Stomach (tissue), 9 donors: ENCODE data around the gene EBF3. TPM values are rescaled to one million over a fixed set of nuclear protein-coding genes. Genes with fewer than 3 reads are reported as not detected.

Experiments
- DNase-seq, 2 donors: peaks; one replicate each; pipeline versions ENCODE4 v3.0.0 to v3.0.0-alpha.2; 2013 to 2019
- H3K27ac ChIP-seq, 5 donors: fragments of 200-600 bp in 4 of 5; sonication (generic) in 4 of 5; one replicate each; pipeline ENCODE4 v1.5.1; 2013 to 2019; ENCODE audit warnings: mild to moderate bottlenecking in 1 of 5, moderate library complexity in 1 of 5
- H3K27me3 ChIP-seq, 3 donors: fragments of 200-600 bp; sonication (generic); one replicate each; pipeline ENCODE4 v1.5.1; 2017 to 2019; ENCODE audit warnings: mixed run types in 1 of 3
- H3K36me3 ChIP-seq, 4 donors: fragments of 200-600 bp; sonication (generic); 1 replicate in 3 of 4; 2 replicates in 1 of 4; pipeline ENCODE4 v1.5.1; 2016 to 2019
- H3K4me1 ChIP-seq, 4 donors: fragments of 200-600 bp; sonication (generic); one replicate each; pipeline ENCODE4 v1.5.1; 2016 to 2019
- H3K4me3 ChIP-seq, 4 donors: fragments of 200-600 bp; sonication (generic) in 3 of 4; one replicate each; pipeline ENCODE4 v1.5.1; 2016 to 2019; ENCODE audit warnings: mild to moderate bottlenecking in 1 of 4
- H3K9me3 ChIP-seq, 4 donors: fragments of 200-600 bp; sonication (generic); one replicate each; pipeline ENCODE4 v1.5.1; 2016 to 2019
- EP300 ChIP-seq: sonication (generic); formaldehyde crosslinking; IDR thresholded peaks from one replicate; pipeline ENCODE4 v1.6.1; 2017; ENCODE audit warnings: antibody characterized with exemption
- POLR2A ChIP-seq, 4 donors: fragments of 450-650 bp; IDR thresholded peaks; one replicate each; pipeline ENCODE4 v1.6.1; 2016; ENCODE audit warnings: antibody characterized with exemption in 4 of 4, control low read depth in 2 of 4, mild to moderate bottlenecking in 1 of 4, moderate library complexity in 1 of 4
- POLR2AphosphoS5 ChIP-seq, 3 donors: sonication (generic); formaldehyde crosslinking; IDR thresholded peaks; one replicate each; pipeline ENCODE4 v1.6.1; 2016; ENCODE audit warnings: antibody characterized with exemption in 3 of 3
- WGBS, 5 donors: extraction: QIAGEN DNeasy Blood & Tissue Kit in 3 of 5; methylation state at CpG; one replicate each; pipeline versions ENCODE4 v1.1.5 to v1.1.7; 2013 to 2018; 5-methylcytosine and 5-hydroxymethylcytosine counted together
- intact Hi-C: fragments of 100-400 bp; cut with DNase I; formaldehyde crosslinking; loops from one replicate; pipeline ENCODE4 v1.15.1; 2023; ENCODE audit warnings: low total_unique reads
- polyA plus RNA-seq, 3 donors: library from polyadenylated mRNA; stranded (reverse); fragments of 200-250 nt; gene quantifications; one replicate each; pipeline ENCODE4 v1.2.3, GENCODE V29; 2013
- total RNA-seq, 5 donors: library from RNA; depleted of rRNA; stranded (reverse); fragments of >200 nt; gene quantifications; one replicate each; pipeline versions ENCODE4 v1.1.0 to v1.2.3, GENCODE V29; 2014 to 2016
- TF ChIP-seq, protein P1 (sequence below), 7 experiments: fragments of 450-650 bp in 4 of 7; fragments of 200-600 bp in 3 of 7; sonication (generic) in 3 of 7; IDR thresholded peaks; one replicate each; pipeline ENCODE4 v1.5.1; 2016 to 2019; ENCODE audit warnings: antibody characterized with exemption in 7 of 7, control low read depth in 2 of 7, mild to moderate bottlenecking in 1 of 7
- donor health status: healthy with polysubstance abuse.
- donor health status: Bipolar disorder and iron deficiency.
- donor health status: healthy.

The EBF3 gene
- total and polyA plus RNA-seq, 8 donors, result 0.19 to 7.3 (median 0.58) TPM; not detected in 3

DNA sequence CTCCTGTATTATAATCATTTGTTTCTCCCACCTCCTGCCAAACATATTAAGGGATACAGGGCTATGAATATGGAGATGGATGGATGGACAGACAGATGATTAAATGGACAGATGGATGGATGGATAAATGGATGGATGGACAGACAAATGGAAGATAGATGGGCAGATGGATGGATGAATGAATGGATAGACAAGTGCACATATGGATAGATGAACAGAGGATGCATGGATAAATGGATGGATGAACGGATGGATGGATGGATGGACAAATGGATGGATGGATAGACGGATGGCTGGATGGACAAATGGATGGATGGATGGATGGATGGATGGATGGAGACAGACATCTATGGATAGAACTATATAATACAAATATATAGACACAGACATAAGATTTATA, 59.8 kb downstream of the EBF3 start:
- TF ChIP-seq POLR2AphosphoS5 (IDR thresholded peaks at IDR 0.05) (no peak), EP300 (no peak), POLR2A (IDR thresholded peaks at IDR 0.05) (no peak)
- TF ChIP-seq, protein P1, sequence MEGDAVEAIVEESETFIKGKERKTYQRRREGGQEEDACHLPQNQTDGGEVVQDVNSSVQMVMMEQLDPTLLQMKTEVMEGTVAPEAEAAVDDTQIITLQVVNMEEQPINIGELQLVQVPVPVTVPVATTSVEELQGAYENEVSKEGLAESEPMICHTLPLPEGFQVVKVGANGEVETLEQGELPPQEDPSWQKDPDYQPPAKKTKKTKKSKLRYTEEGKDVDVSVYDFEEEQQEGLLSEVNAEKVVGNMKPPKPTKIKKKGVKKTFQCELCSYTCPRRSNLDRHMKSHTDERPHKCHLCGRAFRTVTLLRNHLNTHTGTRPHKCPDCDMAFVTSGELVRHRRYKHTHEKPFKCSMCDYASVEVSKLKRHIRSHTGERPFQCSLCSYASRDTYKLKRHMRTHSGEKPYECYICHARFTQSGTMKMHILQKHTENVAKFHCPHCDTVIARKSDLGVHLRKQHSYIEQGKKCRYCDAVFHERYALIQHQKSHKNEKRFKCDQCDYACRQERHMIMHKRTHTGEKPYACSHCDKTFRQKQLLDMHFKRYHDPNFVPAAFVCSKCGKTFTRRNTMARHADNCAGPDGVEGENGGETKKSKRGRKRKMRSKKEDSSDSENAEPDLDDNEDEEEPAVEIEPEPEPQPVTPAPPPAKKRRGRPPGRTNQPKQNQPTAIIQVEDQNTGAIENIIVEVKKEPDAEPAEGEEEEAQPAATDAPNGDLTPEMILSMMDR (IDR thresholded peaks at IDR 0.05), result no peak
- 78 to 88% (median 84%) methylated on average over 2 of the region's 2 CpGs for WGBS, 5 donors

DNA sequence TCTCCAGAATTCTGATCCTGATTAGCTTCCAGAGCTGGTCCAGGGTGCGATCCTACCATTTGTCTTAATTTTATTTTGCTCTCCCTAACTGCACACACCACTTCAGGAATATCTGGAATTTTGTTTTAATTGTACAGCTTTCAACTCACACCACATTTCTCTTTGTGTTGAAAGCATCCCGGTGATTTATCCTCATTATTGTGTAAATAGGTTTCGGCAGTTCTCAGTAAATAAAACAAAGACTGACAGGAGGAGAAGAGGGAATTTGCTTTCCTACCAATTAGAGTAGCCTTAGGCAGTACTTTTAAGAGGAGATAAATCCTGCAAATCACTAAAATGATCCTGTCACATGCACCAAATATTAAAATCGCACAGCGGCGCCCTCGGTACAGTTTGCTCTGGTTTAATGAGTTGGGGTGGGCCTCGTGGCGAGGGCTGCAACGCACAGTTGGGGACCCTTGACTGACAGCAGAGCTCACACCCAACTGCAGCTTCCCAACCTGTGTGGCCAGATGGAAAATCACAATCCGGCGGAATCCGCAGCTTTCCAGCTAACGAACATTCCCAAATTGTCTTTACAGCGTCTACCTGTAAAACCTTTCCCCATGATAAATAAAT, 62.6 kb downstream of the EBF3 start:
- DNase-seq, result no peak
- intact Hi-C loops, result no loop called here
- no peak overlapping the region for H3K27ac ChIP-seq
- WGBS, 5 donors, result 54 to 64% (median 54%) methylated on average over 15 of the region's 15 CpGs
- H3K4me1 ChIP-seq, result peaks cover 0 to 5% (median 0%) of the 10 kb centered on the region in 4 donors
- no peaks in the 10 kb centered on the region for H3K9me3 ChIP-seq
- TF ChIP-seq POLR2AphosphoS5 (IDR thresholded peaks at IDR 0.05) (no peak), POLR2A (IDR thresholded peaks at IDR 0.05) (no peak), EP300 (no peak)
- TF ChIP-seq, protein P1 (IDR thresholded peaks at IDR 0.05), result no peak
- H3K4me3 ChIP-seq, result no peak overlapping the region
- no peaks in the 10 kb centered on the region for H3K36me3 ChIP-seq
- peaks cover 0 to 64% (median 35%) of the 10 kb centered on the region in 3 donors for H3K27me3 ChIP-seq

More for the DNA sequence above, 59.8 kb downstream of the EBF3 start:
- intact Hi-C loops, result no loop called here
- Histone ChIP-seq H3K9me3 (no peaks in the 10 kb centered on the region), H3K4me3 (no peak overlapping the region), H3K4me1 (no peaks in the 10 kb centered on the region), H3K27me3 (peaks cover 0 to 37% (median 21%) of the 10 kb centered on the region in 3 donors), H3K36me3 (no peaks in the 10 kb centered on the region), H3K27ac (no peak overlapping the region)
- DNase-seq, result no peak

DNA sequence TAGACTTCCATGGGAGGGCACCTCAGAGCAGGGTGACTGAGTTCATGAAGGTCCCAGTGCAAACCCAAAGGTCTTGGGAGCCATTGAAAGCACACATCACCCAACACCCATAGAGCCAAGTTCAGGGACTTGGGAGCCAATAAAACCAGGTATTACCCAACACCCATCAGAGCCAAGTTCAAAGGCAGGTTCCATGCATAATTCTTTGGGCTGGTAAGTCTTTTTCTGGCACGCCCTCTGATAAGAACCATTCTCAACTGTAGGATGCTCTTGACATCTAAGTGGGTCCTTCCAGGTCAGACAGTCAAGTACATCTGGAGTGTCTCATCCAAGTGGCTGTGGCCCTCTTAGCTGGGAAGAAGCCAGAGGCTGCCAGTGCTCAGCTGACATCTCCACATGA, 63.2 kb downstream of the EBF3 start:
- no peak for DNase-seq
- no peak for TF ChIP-seq EP300
- no peak for TF ChIP-seq POLR2A (IDR thresholded peaks at IDR 0.05)
- 70 to 100% (median 79%) methylated on average over 1 of the region's 1 CpG for WGBS, 5 donors

DNA sequence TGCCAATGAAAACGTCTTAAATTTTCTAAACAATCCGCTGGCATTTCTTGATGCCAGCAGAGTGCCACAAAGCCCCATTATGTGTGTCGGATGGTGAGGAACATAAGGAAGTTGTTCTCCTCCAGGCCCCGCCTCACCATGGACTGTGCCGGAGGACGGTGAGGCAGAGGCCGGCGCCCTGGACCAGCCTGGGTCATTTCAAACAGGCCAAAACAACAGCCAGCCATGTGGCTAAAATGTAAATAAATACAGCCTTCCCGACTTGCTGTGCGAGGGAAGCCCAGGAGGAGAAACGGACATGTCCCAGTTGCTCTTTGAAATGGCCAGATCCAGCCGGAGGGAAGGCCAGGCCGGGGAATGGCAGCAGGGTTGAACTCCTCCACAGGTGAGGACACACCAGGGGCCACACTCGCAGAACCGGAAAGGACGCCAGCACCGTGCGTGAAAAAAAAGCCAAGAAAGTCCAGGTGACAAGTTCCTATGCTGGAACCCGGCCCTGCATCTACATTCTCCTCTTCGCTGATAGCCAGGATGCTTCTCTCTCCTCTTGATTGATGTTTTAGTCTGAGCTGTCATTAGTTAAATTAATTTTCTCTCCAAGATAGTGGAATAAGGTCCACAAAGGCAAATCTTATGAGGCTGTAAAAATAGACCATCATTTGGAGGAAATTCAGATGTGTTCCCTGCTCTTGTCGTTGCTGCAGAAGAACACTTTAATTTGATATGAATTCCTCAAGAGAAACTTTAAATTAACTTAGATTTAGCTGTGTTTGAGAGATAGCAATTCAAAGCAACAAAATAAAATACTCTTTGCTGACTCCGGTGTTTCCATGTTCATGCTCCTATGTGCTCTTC, 64.6 kb downstream of the EBF3 start:
- Histone ChIP-seq H3K9me3 (no peaks in the 10 kb centered on the region), H3K27me3 (peaks cover 0 to 80% (median 37%) of the 10 kb centered on the region in 3 donors), H3K4me3 (no peak overlapping the region), H3K36me3 (no peaks in the 10 kb centered on the region), H3K4me1 (peaks cover 0 to 5% (median 0%) of the 10 kb centered on the region in 4 donors), H3K27ac (no peak overlapping the region)
- intact Hi-C loops, result no loop called here
- no peak for DNase-seq
- WGBS, 5 donors, result 42 to 63% (median 60%) methylated on average over 21 to 22 of the region's 22 CpGs
- TF ChIP-seq EP300 (no peak), POLR2A (IDR thresholded peaks at IDR 0.05) (no peak), POLR2AphosphoS5 (IDR thresholded peaks at IDR 0.05) (no peak)
- TF ChIP-seq, protein P1 (IDR thresholded peaks at IDR 0.05), result no peak

More for the DNA sequence above, 63.2 kb downstream of the EBF3 start:
- Histone ChIP-seq H3K27ac (no peak overlapping the region), H3K36me3 (no peaks in the 10 kb centered on the region), H3K4me1 (peaks cover 0 to 5% (median 0%) of the 10 kb centered on the region in 4 donors), H3K9me3 (no peaks in the 10 kb centered on the region), H3K27me3 (peaks cover 0 to 69% (median 32%) of the 10 kb centered on the region in 3 donors), H3K4me3 (no peak overlapping the region)
- intact Hi-C loops, result no loop called here
